Hippocampal formation (tissue), 2 donors: ENCODE results near the gene RAB17.
"Not testable (repeated sequence)": the region's sequence is repeated elsewhere in the genome, so short reads cannot be mapped to it uniquely, and the experiment has no call there.

ENCODE experiments used
- DNase-seq, 2 donors: peaks; one replicate each; lab custom pipeline; 2025; lab: John Stamatoyannopoulos, UW

The RAB17 gene

DNA sequence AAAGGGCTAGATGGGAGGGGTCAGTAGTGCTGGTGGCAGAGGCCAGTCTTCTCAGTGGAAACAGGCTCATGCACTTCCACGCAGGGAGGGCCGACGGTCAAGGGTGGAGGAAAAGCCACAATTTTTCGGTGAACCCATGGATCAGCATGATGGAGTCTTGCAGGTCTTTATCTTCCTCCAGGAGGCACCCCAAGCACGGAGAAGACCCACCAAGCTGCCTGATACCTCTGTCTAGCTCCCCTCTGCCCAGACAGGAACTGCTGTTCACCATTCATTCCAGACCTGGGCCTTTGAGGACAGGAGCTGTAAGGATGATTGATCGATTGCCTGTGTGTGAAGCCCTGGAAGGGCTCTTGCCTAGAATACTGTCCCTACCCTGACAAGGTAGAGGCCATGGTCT is 34.0 kb upstream of the RAB17 start:
- DNase-seq = no peak

DNA sequence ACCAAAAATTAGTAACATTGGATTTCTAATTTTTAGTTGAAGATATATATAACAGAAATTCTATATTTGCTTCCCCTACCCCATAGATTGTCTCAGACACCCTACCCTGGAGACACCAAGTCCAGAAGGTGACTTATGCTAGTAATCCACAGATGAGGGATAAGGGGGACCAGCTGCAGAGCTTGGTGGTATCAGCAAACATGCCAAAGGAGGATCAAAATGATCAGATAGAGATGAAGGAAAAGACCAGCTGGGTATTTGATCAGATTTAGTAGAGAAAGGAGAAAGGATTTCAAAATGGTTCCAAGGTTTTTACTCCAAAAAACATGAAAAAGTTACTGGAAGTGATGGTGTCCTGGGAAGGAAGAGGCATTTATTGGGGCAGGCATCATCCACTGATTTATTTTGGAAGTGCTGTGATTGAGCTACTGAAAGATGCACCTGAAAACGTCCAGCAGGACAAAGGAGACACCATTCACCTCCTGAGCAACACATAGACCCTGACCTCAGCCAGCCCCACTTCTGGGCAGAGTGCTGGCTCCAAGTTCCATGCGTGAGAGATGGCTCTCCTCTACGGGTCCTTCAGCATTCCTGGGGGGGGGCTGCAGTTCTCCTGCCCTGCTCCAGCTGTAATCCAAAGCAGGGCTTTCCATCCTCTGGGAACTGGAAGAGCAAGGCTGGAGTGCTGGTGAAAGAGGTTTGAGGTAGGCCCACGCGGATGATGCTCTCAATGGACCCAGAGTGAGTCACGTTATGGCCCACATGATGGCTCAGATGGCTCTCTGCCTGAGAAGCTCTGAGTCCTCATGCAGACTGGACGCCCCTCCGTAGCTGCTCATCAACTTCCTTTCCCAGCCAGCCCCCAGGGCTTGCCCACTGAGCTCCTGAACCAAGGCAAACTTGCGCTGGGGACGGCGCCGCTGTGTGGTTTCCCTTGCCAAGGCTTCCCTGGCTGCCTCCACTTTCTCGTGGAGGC is 33.2 kb upstream of the RAB17 start:
- no peak for DNase-seq

- DNase-seq = no peak
Measured at GRCh38 chr2:237618449-237618848, 27.9 kb upstream of the RAB17 start.

DNA sequence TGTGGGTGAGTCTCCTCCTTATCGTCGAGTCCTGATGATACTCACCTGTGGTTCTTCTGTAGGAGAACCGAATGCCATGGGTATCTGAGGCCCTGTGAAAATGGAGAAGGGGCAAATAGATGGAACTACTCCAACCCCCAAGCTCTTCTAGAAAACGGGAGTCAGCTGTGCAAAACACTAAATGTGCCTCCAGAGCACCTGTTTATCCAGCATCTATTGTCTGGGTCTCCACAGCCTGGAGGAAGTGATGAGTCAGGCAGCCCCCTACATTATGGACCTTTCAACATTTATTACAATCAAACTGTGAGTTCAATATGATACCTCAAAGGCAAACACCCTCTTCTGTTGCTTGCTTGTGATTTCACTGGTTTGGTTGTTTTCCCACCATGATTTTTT is 27.1 kb upstream of the RAB17 start:
- DNase-seq = no peak

DNA sequence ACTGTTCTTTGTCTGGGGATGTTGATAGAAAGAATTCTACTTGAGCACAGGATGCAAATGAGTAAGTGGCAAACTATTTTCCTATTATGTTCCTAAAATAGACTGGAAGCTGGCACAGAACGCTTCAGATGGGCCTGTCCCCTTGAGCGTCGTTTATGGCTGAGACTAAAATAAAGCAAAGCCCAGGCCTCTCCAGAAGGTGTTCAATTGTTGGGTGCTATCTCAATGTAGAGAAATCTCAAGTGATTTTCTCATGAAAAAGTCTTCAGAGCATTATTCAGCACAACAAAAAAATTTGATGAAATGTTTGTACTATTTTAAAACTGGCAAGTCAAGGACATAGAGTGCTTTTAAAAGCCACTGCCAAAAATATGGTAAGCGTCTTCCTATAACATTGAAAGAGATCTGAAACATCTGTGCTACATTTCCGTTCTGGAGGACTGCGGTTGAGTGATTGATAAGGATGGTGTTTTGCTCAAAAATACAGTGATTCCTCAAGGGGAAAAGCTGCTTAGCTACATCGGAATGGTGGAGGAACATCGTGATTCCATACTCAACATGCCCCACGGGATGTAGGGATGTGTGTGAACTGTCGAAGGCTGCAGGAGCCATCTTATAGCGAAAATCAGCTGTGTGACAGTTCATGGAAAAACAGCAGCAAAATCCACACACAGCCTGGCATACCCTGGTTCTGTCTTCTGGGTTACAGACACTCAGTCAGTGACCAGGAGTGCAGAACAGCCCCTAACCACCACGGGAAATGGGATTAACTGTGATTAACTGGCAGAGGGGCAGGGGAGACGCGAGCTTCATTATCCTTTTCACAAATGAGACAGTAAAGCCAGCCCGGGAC is 26.4 kb upstream of the RAB17 start:
- DNase-seq = peak in 1 of 2 donors; percentile 32

DNA sequence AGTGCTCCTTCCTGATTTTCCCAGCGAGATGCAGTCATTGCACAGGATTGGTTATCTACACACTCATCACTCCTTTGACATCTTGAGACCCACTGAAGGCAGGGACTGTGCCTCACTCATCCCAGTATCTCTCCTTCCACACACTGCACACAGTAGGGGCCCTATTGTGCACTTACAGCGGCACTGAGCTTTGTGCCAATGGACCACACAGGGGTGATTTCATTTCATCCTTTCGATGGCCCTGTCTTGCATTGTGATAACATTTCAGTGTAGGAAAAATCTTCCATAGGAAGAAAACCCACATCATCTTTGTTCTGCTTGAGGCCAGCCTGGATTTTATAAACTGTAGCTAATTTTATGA is 25.8 kb upstream of the RAB17 start:
- no peak for DNase-seq

- no peak for DNase-seq
Measured at GRCh38 chr2:237615631-237616249, 25.2 kb upstream of the RAB17 start.

DNA sequence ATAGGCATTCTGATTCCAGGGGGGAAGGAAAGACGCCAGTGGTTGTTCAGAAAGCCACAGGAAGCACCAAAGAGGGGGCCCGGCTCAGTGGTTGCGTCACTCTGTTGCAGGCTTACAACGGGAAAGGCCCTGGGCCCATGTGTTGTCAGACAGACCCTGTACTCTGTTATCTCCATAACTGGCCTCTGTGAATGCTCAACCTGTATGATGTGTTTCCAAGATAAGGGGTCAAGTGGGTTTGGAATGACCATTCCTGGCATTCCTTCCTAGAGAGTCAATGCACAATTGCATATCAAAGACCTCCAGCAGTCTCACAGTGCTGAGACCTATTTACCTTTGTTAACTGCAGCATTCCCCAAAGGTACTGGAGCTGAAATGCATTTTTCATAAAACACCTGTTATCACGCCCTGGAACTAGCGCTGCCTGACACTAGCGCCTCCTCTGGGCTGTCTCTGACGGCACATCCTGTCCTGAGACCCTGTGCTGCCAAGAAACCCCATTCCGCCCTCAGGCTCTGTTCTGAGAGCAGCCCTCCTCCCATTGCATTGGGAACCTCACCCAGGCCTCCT is 23.7 kb upstream of the RAB17 start:
- peak in 1 of 2 donors; percentile 18 for DNase-seq

DNA sequence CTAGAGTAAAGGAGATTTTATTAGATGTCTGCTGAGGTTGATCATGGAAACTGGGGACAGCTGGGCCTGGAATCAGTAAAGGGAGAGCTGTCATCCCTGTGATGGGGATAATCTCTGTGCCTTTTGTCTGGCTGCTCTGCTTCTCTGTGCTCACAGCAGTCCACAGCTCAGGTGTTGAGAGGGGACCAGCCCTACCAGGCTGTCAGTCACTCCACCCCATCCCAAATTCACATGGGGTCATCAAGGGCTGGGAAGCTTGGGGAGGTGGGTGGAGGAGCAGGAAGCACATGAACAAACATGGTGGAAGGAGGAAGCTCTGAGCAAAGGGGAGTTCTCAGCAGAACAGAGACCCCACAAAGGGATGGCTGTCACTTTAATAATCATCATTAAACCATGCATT is 23.1 kb upstream of the RAB17 start:
- DNase-seq = no peak

DNA sequence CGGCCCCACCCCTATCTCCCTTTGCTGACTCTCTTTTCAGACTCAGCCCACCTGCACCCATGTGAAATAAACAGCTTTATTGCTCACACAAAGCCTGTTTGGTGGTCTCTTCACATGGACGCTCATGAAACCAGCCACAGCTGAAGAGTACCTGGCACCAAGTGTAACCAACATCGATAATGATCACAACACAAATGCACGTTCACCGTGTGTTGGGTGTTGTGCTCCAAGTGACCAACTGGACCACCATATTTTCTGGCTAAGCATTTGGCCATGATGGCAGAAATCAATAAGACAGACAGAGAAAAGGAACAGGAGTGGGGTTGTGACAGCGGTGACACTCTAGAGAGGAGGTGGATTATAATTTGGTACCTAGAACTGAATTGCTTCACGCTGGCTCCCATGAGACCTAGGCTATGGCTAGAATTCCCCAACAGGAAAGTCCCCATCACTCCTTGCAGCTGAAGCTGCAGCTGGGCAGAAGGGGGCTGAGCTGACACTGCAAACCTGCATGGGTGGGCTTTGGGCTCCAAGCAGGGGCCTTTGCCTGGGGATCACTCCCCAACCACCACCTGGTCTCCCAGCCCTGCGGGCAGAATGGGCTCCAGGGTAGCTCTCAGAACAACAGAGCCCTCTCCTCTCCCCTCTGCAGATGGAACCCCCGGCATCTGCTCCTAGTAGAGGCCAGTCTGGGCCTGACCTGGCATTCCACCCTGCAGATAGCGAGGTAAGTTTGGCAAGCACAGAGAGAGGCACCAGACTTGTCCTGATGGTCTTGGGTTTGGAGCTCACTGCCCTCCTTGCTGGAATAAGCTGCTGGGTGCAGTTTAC is 22.2 kb upstream of the RAB17 start:
- DNase-seq = no peak

GRCh38 chr2:237606522-237606921 is 16.0 kb upstream of the RAB17 start:
- DNase-seq = not testable (repeated sequence)

GRCh38 chr2:237604960-237605359 is 14.4 kb upstream of the RAB17 start:
- no peak for DNase-seq

DNA sequence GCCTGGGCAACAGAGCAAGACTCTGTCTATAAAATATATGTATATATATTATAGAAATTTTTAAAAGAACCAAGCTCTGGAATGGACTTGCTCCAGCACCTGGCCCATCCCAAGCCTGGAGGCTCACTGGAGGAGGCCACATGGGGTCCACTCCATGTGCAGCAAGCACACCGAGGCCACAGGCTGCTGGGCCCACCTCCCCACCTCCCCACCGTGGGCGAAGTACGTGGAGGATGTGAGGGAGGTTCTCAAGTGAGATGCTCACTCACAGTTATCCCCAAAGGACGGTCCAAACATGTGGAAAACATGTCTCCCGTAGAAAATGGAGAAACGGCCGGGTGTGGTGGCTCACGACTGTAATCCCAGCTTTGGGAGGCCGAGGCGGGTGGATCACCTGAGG is 13.9 kb upstream of the RAB17 start:
- DNase-seq = no peak

GRCh38 chr2:237603718-237604362 is 13.3 kb upstream of the RAB17 start:
- DNase-seq = peak; percentile 6 to 24

DNA sequence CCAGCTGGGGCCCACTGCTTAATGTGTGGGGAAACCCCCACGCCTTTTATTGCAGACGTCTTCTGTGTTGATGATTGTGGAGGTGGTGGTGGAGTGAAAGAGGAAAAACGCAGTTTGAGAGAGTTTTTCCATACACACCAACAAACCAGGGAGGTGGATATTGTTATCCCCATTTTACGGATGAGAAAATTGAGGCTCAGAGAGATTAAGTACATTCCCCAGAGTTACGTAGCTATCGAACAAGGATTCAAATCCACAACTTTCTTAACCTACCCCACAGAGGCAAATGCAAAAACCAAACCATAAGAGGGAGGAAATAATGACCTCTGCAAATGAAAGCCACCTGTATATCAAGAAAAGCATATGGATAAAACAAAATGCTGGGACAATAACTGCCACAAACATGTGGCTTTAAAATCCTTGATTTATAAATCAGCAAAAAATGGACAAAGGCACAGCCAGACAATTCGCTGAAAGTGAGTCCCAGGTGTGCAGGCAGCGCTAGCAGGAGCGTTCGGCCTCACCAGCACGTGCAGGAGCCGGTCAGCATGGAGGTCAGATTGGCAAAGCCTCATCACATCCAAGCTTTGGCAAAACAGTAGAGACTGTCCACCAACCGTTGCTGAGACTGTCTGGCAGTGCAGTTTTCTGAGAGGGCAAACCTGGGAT is 12.6 kb upstream of the RAB17 start:
- no peak for DNase-seq

DNA sequence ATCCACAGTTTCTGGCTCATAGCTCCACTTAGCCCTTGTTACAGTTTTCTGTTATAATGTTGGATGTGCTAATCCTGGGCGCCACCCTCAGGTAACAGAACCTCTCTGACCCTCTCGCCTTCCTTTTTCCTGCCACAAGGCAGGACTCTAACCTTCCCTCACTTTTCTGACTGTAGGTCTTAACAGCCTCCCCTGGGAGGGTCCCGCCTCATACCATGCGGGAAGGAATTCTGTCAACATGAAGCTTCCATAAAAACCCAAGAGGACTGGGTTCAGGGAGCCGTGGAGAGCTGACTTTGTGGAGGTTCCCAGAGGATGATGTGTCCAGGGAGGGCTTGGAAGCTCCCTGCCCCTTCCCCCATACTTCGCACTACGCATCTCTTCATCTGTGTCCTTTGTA is 11.9 kb upstream of the RAB17 start:
- no peak for DNase-seq

- DNase-seq = no peak
Measured at GRCh38 chr2:237601453-237602116, 11.1 kb upstream of the RAB17 start.

- peak in 1 of 2 donors; percentile 2 for DNase-seq
Measured at GRCh38 chr2:237600205-237600846, 9.8 kb upstream of the RAB17 start.
